Endothelial cell of umbilical vein (primary cell): Measurements from ENCODE around the gene DISP3. TPM values are rescaled to one million over a fixed set of nuclear protein-coding genes. Genes with fewer than 3 reads are reported as not detected.

Source experiments
- BruUV-seq: library from RNA; stranded (reverse); fragments of 400-500 nt; replicated peaks from 2 replicates; lab custom pipeline; 2021; lab: Mats Ljungman, UMichigan
- CTCF ChIA-PET: fragments of 300-600, 350-600 bp; sonication (Branson Sonifier 250); formaldehyde crosslinking; loops from one replicate; lab custom pipeline; 2021; ENCODE audit warnings: antibody characterized with exemption, inconsistent platforms; lab: Charles Lee
- POLR2A ChIA-PET: fragments of 300-600, 350-600 bp; sonication (Branson Sonifier 250); formaldehyde crosslinking; loops from one replicate; lab custom pipeline; 2021; ENCODE audit warnings: antibody characterized with exemption, inconsistent platforms; lab: Charles Lee
- DNase-seq: peaks from one replicate; pipeline ENCODE4 v3.0.0-alpha.2; 2011; ENCODE audit warnings: low read depth, low spot score
- FAIRE-seq: peaks from 2 replicates; lab custom pipeline; 2011; peaks lifted over from hg19 to GRCh38; lab: Jason Lieb, UNC
- H2AFZ ChIP-seq: 2 replicates; pipeline ENCODE4 v1.6.0; 2012; ENCODE audit warnings: low read depth, low read length, control low read depth, inconsistent platforms
- H3K27ac ChIP-seq: 2 replicates; pipeline ENCODE4 v1.5.1; 2011; ENCODE audit warnings: low read depth, mild to moderate bottlenecking, control low read depth, low read length, moderate library complexity; ENCODE audit not compliant: insufficient read depth
- H3K27me3 ChIP-seq, 2 experiments: 2 replicates each; pipeline versions ENCODE4 v1.6.0 to v1.6.1; 2011; ENCODE audit warnings: low read length in 2 of 2, mixed read lengths in 1 of 2; ENCODE audit not compliant: control insufficient read depth in 2 of 2, insufficient read depth in 2 of 2
- H3K36me3 ChIP-seq, 2 experiments: 2 replicates in 1 of 2; 3 replicates in 1 of 2; pipeline ENCODE4 v1.5.1; 2011; ENCODE audit warnings: low read length in 2 of 2, mild to moderate bottlenecking in 1 of 2, moderate library complexity in 1 of 2; ENCODE audit not compliant: control insufficient read depth in 2 of 2, insufficient read depth in 2 of 2; ENCODE audit errors: extremely low read depth in 1 of 2
- H3K4me1 ChIP-seq: 3 replicates; pipeline ENCODE4 v1.5.1; 2011; ENCODE audit warnings: mild to moderate bottlenecking, low read length; ENCODE audit not compliant: control insufficient read depth, insufficient read depth; ENCODE audit errors: extremely low read depth
- H3K4me2 ChIP-seq: 2 replicates; pipeline ENCODE4 v1.6.1; 2011; ENCODE audit warnings: low read length, control low read depth, mixed read lengths; ENCODE audit not compliant: insufficient read depth
- H3K4me3 ChIP-seq, 3 experiments: fragments of 200-600 bp in 1 of 3; sonication (generic), shearing (Covaris generic) in 1 of 3; replicated peaks in 1 of 3; 2 replicates each; pipeline ENCODE4 v1.5.1; 2011 to 2016; ENCODE audit warnings: control low read depth in 3 of 3, low read length in 3 of 3, mild to moderate bottlenecking in 2 of 3, inconsistent platforms in 1 of 3, low read depth in 1 of 3, moderate library complexity in 1 of 3; ENCODE audit not compliant: insufficient read depth in 1 of 3
- H3K79me2 ChIP-seq: 2 replicates; pipeline ENCODE4 v1.6.0; 2012; ENCODE audit warnings: low read length, inconsistent platforms; ENCODE audit not compliant: control insufficient read depth, insufficient read depth
- H3K9ac ChIP-seq: replicated peaks from 2 replicates; pipeline ENCODE3; 2011; ENCODE audit warnings: low read length, control low read depth; ENCODE audit not compliant: insufficient read depth; ENCODE audit errors: extremely low read depth
- H3K9me1 ChIP-seq: replicated peaks from 3 replicates; pipeline ENCODE4 v1.6.0; 2011; ENCODE audit warnings: mild to moderate bottlenecking, low read length; ENCODE audit not compliant: control insufficient read depth, insufficient read depth; ENCODE audit errors: extremely low read depth
- H3K9me3 ChIP-seq: replicated peaks from 2 replicates; pipeline ENCODE4 v1.5.1; 2012; ENCODE audit warnings: low read length, inconsistent platforms; ENCODE audit not compliant: control insufficient read depth, insufficient read depth
- H4K20me1 ChIP-seq: replicated peaks from 2 replicates; pipeline ENCODE3; 2011; ENCODE audit warnings: mild to moderate bottlenecking, low read length; ENCODE audit not compliant: control insufficient read depth, insufficient read depth; ENCODE audit errors: extremely low read depth
- EZH2 ChIP-seq: IDR thresholded peaks from 2 replicates; pipeline ENCODE4 v1.6.1; 2012; ENCODE audit warnings: borderline replicate concordance, low read depth, mild to moderate bottlenecking, moderate library complexity, low read length, inconsistent platforms; ENCODE audit not compliant: severe bottlenecking
- FOS ChIP-seq: IDR thresholded peaks from 2 replicates; pipeline ENCODE4 v1.6.1; 2011; ENCODE audit warnings: mild to moderate bottlenecking, low read length, moderate library complexity, borderline replicate concordance; ENCODE audit not compliant: insufficient read depth
- GATA2 ChIP-seq: IDR thresholded peaks from 2 replicates; pipeline ENCODE4 v1.7.0; 2011; ENCODE audit warnings: low read depth, mild to moderate bottlenecking, moderate library complexity, mixed read lengths, low read length; ENCODE audit not compliant: insufficient read length, insufficient read depth
- JUN ChIP-seq: IDR thresholded peaks from 2 replicates; pipeline ENCODE4 v1.6.1; 2011; ENCODE audit warnings: borderline replicate concordance, low read depth; ENCODE audit not compliant: insufficient read length, insufficient read depth
- MAX ChIP-seq: IDR thresholded peaks from 2 replicates; pipeline ENCODE4 v1.6.1; 2011; ENCODE audit not compliant: insufficient read depth, insufficient read length
- MYC ChIP-seq: IDR thresholded peaks from one replicate; pipeline ENCODE4 v1.6.1; 2011; ENCODE audit warnings: mild to moderate bottlenecking, low read depth, low read length
- POLR2A ChIP-seq: IDR thresholded peaks from 2 replicates; pipeline ENCODE4 v1.6.1; 2012; ENCODE audit warnings: low read depth, mild to moderate bottlenecking, control low read depth, low read length
- POLR2AphosphoS5 ChIP-seq: IDR thresholded peaks from 2 replicates; pipeline ENCODE4 v1.6.1; 2012; ENCODE audit warnings: low read depth, mild to moderate bottlenecking, control low read depth, low read length, moderate library complexity; ENCODE audit not compliant: insufficient read depth
- dilution Hi-C: fragments of 300-500 bp; cut with MboI; formaldehyde crosslinking; loops from one replicate; pipeline ENCODE4 v1.15.0; 2019; ENCODE audit warnings: low sequenced_read_pairs; ENCODE audit not compliant: extremely low pct_ligation_motif_present
- intact Hi-C: fragments of 100-400 bp; cut with micrococcal nuclease; formaldehyde crosslinking; loops from one replicate; pipeline ENCODE4 v1.10.0; 2022
- polyA plus RNA-seq, 4 experiments: library from polyadenylated mRNA; depleted of rRNA in 3 of 4; stranded (reverse) in 3 of 4; unstranded in 1 of 4; fragments of >200 nt; gene quantifications; 2 replicates each; pipeline versions ENCODE4 v1.2.1 to v1.2.3, GENCODE V29; 2011 to 2012; ENCODE audit warnings: missing spikeins in 1 of 4
- total RNA-seq: library from RNA; stranded (reverse); gene quantifications from 2 replicates; pipeline ENCODE4 v1.2.3, GENCODE V29; 2021
- TF ChIP-seq, protein P1 (sequence below), 2 donors: IDR thresholded peaks; 1 replicate in 1 of 2; 2 replicates in 1 of 2; pipeline ENCODE4 v1.5.1; 2011; ENCODE audit warnings: low read length in 2 of 2, mild to moderate bottlenecking in 2 of 2, moderate library complexity in 2 of 2, control low read depth in 1 of 2, inconsistent platforms in 1 of 2, low read depth in 1 of 2; ENCODE audit not compliant: insufficient read depth in 1 of 2; ENCODE audit errors: extremely low read depth in 1 of 2

Gene DISP3
- total and polyA plus RNA-seq, 2 donors (not counting 3 experiments of a cell fraction or from before 2014, with no cell fraction given) = 0.26 to 0.49 TPM

GRCh38 chr1:11434501-11434900, 44.5 kb upstream of the DISP3 start:
- H3K79me2 ChIP-seq = no peaks in the 10 kb centered on the region
- H3K9ac ChIP-seq = no peak overlapping the region
- dilution Hi-C loops = no loop called here
- H3K4me3 ChIP-seq = no peak overlapping the region
- H3K9me3 ChIP-seq = no peaks in the 10 kb centered on the region
- FAIRE-seq (no peak), DNase-seq (no peak)
- H3K27me3 ChIP-seq = no peaks in the 10 kb centered on the region
- POLR2A ChIA-PET = no interaction called here
- H3K4me1 ChIP-seq = no peaks in the 10 kb centered on the region
- H4K20me1 ChIP-seq = no peaks in the 10 kb centered on the region
- H3K27ac ChIP-seq = no peak overlapping the region
- no peaks in the 10 kb centered on the region for H3K36me3 ChIP-seq
- H3K9me1 ChIP-seq = no peaks in the 10 kb centered on the region
- intact Hi-C loops = no loop called here
- CTCF ChIA-PET = no interaction called here
- TF ChIP-seq POLR2A = no peak
- TF ChIP-seq POLR2AphosphoS5 = no peak
- no peak for TF ChIP-seq JUN
- TF ChIP-seq MAX = no peak
- no peak for TF ChIP-seq MYC
- TF ChIP-seq, protein P1, sequence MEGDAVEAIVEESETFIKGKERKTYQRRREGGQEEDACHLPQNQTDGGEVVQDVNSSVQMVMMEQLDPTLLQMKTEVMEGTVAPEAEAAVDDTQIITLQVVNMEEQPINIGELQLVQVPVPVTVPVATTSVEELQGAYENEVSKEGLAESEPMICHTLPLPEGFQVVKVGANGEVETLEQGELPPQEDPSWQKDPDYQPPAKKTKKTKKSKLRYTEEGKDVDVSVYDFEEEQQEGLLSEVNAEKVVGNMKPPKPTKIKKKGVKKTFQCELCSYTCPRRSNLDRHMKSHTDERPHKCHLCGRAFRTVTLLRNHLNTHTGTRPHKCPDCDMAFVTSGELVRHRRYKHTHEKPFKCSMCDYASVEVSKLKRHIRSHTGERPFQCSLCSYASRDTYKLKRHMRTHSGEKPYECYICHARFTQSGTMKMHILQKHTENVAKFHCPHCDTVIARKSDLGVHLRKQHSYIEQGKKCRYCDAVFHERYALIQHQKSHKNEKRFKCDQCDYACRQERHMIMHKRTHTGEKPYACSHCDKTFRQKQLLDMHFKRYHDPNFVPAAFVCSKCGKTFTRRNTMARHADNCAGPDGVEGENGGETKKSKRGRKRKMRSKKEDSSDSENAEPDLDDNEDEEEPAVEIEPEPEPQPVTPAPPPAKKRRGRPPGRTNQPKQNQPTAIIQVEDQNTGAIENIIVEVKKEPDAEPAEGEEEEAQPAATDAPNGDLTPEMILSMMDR (IDR thresholded peaks at IDR 0.05; ENCODE audit: extremely low read depth in 1 of 2, insufficient read depth in 1 of 2, low read depth in 1 of 2, low read length in 2 of 2) = no peak
- no peak for TF ChIP-seq FOS
- TF ChIP-seq GATA2 = no peak
- TF ChIP-seq EZH2 = no peak
- H2AFZ ChIP-seq = no peak overlapping the region
- no TSS peak for BruUV-seq
- H3K4me2 ChIP-seq = no peak overlapping the region
